UCSD-AML1 (cell line): Measurements from ENCODE around the gene ACOT8.
"Not testable (repeated sequence)": the region's sequence is repeated elsewhere in the genome, so short reads cannot be mapped to it uniquely, and the experiment has no call there.

Experiments used
- DNase-seq: peaks from one replicate; lab custom pipeline; 2025; ENCODE audit not compliant: unreplicated experiment; lab: John Stamatoyannopoulos, UW

ACOT8 gene

GRCh38 chr20:45797955-45798354 is 59.2 kb downstream of the ACOT8 start:
- not testable (repeated sequence) for DNase-seq

GRCh38 chr20:45797510-45797909 is 59.7 kb downstream of the ACOT8 start:
- DNase-seq: not testable (repeated sequence)

- DNase-seq: no peak
Measured at GRCh38 chr20:45796337-45797065, 60.7 kb downstream of the ACOT8 start.

- peak; percentile 49 for DNase-seq
Measured at GRCh38 chr20:45792317-45793118, 64.7 kb downstream of the ACOT8 start.
